OCI-LY3 (cell line): Measurements from ENCODE around the gene CCSER2.

Experiments
- CTCF ChIP-seq: fragments of 200-600, 300-600 bp; sonication (generic); IDR thresholded peaks from 2 replicates; pipeline ENCODE4 v1.5.1; 2014; ENCODE audit warnings: antibody characterized with exemption, low read length, low read depth
- EZH2phosphoT487 ChIP-seq: fragments of 200-600 bp; shearing (Covaris generic); IDR thresholded peaks from 2 replicates; pipeline ENCODE4 v1.6.1; 2018; ENCODE audit warnings: antibody characterized with exemption, mixed run types, low read depth

- no peak for TF ChIP-seq CTCF
- TF ChIP-seq EZH2phosphoT487: no peak
Measured at GRCh38 chr10:84353052-84353803, 24.8 kb downstream of the CCSER2 start.
